SK-N-SH treated with all-trans-retinoic acid at 6 μM for 48 hours (cell line): Measurements from ENCODE around the gene ZNF420.

ENCODE experiments used
- CREB5 ChIP-seq: fragments of 250-450 bp; sonication (Bioruptor Pico); IDR thresholded peaks from 2 replicates; pipeline ENCODE4 v1.5.1; 2020; ENCODE audit warnings: low read depth, mild to moderate bottlenecking, moderate library complexity
- ISL1 ChIP-seq: fragments of 250-450 bp; sonication (Bioruptor Pico); IDR thresholded peaks from 2 replicates; pipeline ENCODE4 v2.1.2; 2022; ENCODE audit warnings: mild to moderate bottlenecking, moderate library complexity

- TF ChIP-seq CREB5 (CRISPR knock-in tag): no peak
- no peak for TF ChIP-seq ISL1
These were observed 442 bp downstream of the ZNF420 start for GRCh38 chr19:37078717-37079032.
